HS-5 (cell line): ENCODE data around the gene PPA2.
"Not testable (repeated sequence)": the region's sequence is repeated elsewhere in the genome, so short reads cannot be mapped to it uniquely, and the experiment has no call there.

Experiments
- DNase-seq: peaks from one replicate; pipeline ENCODE4 v3.0.0-alpha.2; 2012; ENCODE audit warnings: low read depth

The PPA2 gene

GRCh38 chr4:105458541-105458940 lies 15.3 kb downstream of the PPA2 start:
- not testable (repeated sequence) for DNase-seq

GRCh38 chr4:105458001-105458400 lies 15.9 kb downstream of the PPA2 start:
- DNase-seq = no peak

- no peak for DNase-seq
Measured at GRCh38 chr4:105455998-105456397, 17.9 kb downstream of the PPA2 start.

- no peak for DNase-seq
Measured at GRCh38 chr4:105455182-105455581, 18.7 kb downstream of the PPA2 start.

- DNase-seq = no peak
Measured at GRCh38 chr4:105453550-105454205, 20.2 kb downstream of the PPA2 start.

GRCh38 chr4:105451346-105451745 lies 22.5 kb downstream of the PPA2 start:
- no peak for DNase-seq

GRCh38 chr4:105440890-105441289 lies 33.0 kb downstream of the PPA2 start:
- no peak for DNase-seq

- no peak for DNase-seq
Measured at GRCh38 chr4:105437637-105438036, 36.2 kb downstream of the PPA2 start.

- no peak for DNase-seq
Measured at GRCh38 chr4:105436414-105436813, 37.4 kb downstream of the PPA2 start.

- DNase-seq = no peak
Measured at GRCh38 chr4:105434940-105435339, 38.9 kb downstream of the PPA2 start.

- DNase-seq = no peak
Measured at GRCh38 chr4:105433421-105433820, 40.4 kb downstream of the PPA2 start.

- DNase-seq = no peak
Measured at GRCh38 chr4:105432438-105432837, 41.4 kb downstream of the PPA2 start.

GRCh38 chr4:105430811-105431210 lies 43.1 kb downstream of the PPA2 start:
- DNase-seq = no peak

GRCh38 chr4:105426187-105426897 lies 47.5 kb downstream of the PPA2 start:
- DNase-seq = no peak

GRCh38 chr4:105422207-105422920 lies 51.5 kb downstream of the PPA2 start:
- DNase-seq = no peak

GRCh38 chr4:105417624-105418023 lies 56.2 kb downstream of the PPA2 start:
- DNase-seq = no peak

GRCh38 chr4:105415281-105415744 lies 58.5 kb downstream of the PPA2 start:
- DNase-seq = no peak

GRCh38 chr4:105414316-105414715 lies 59.5 kb downstream of the PPA2 start:
- no peak for DNase-seq

GRCh38 chr4:105409135-105409534 lies 64.7 kb downstream of the PPA2 start:
- not testable (repeated sequence) for DNase-seq

GRCh38 chr4:105400901-105401677 lies 72.8 kb downstream of the PPA2 start:
- no peak for DNase-seq

GRCh38 chr4:105399532-105400161 lies 74.2 kb downstream of the PPA2 start:
- DNase-seq = peak; percentile 63

GRCh38 chr4:105392858-105393257 lies 81.0 kb downstream of the PPA2 start:
- DNase-seq = no peak
